Bronchial epithelial cell (primary cell): ENCODE data around the gene NT5C3B. TPM values are rescaled to one million over a fixed set of nuclear protein-coding genes. Genes with fewer than 3 reads are reported as not detected.

Experiments
- DNase-seq: peaks from one replicate; pipeline ENCODE4 v3.0.0-alpha.2; 2010; ENCODE audit warnings: low read depth
- FAIRE-seq: peaks from 2 replicates; lab custom pipeline; 2011; peaks lifted over from hg19 to GRCh38; lab: Jason Lieb, UNC
- H3K27me3 ChIP-seq: 2 replicates; pipeline ENCODE4 v1.5.1; 2011; ENCODE audit warnings: low read length; ENCODE audit not compliant: control insufficient read depth, insufficient read depth
- H3K36me3 ChIP-seq: 2 replicates; pipeline ENCODE4 v1.5.1; 2011; ENCODE audit warnings: low read length; ENCODE audit not compliant: control insufficient read depth, insufficient read depth
- H3K4me3 ChIP-seq: 2 replicates; pipeline ENCODE4 v1.5.1; 2011; ENCODE audit warnings: mild to moderate bottlenecking, low read depth, low read length, control low read depth
- total RNA-seq: library from RNA; depleted of rRNA; stranded (reverse); fragments of >200 nt; gene quantifications from 2 replicates; pipeline ENCODE4 v1.2.1, GENCODE V29; 2014
- TF ChIP-seq, protein P1 (sequence below): IDR thresholded peaks from 2 replicates; pipeline ENCODE4 v1.5.1; 2011; ENCODE audit warnings: mild to moderate bottlenecking, moderate library complexity, low read length, control low read depth, inconsistent platforms; ENCODE audit not compliant: insufficient read depth, severe bottlenecking

The NT5C3B gene
- total RNA-seq, 1 donor from 2014 or later = 124 TPM

DNA sequence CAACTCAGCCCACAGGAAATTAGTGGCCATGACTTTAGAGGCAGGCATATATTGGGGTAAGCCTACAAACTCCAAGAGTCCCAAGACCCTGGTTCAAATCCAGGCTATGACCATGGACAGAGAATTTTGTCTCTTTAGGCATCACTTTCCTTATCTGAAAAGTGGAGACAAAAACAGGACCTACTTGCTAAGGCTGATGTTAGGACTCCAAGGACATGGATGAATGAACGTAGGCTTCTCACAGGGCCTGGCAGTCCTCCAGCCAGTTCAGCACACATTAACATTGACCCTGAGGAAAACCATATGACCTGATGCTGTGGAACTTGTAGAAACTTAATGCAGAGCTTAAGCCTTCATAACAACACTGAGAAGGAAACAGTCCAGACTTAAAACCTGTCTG is 21.8 kb downstream of the NT5C3B start:
- FAIRE-seq (no peak), DNase-seq (no peak)

DNA sequence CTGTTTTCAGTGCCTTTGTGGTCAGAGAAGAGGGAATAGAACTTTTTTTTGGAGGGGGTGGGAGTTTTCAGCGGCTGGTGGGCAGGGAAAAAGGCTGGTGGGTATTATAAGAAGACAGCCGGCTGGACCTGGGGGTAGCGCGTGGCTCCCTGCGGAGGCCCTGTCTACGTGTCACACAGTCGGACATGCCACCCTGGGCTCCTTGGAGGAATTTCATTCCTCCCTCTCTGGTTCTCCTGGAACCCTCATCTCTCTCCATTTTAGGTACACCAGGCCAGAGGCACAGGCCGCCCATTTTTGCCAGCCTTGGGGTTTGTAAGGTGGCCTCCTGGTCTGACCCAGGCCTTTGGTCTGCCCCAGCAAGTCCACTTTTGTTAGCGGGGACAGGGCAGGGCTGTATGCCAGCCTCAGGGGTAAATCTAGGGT is 22.3 kb downstream of the NT5C3B start:
- Histone ChIP-seq H3K4me3 (peak overlapping the region; percentile 57), H3K27me3 (no peaks in the 10 kb centered on the region), H3K36me3 (peaks cover 10% of the 10 kb centered on the region)
- FAIRE-seq (no peak), DNase-seq (no peak)
- TF ChIP-seq, protein P1, sequence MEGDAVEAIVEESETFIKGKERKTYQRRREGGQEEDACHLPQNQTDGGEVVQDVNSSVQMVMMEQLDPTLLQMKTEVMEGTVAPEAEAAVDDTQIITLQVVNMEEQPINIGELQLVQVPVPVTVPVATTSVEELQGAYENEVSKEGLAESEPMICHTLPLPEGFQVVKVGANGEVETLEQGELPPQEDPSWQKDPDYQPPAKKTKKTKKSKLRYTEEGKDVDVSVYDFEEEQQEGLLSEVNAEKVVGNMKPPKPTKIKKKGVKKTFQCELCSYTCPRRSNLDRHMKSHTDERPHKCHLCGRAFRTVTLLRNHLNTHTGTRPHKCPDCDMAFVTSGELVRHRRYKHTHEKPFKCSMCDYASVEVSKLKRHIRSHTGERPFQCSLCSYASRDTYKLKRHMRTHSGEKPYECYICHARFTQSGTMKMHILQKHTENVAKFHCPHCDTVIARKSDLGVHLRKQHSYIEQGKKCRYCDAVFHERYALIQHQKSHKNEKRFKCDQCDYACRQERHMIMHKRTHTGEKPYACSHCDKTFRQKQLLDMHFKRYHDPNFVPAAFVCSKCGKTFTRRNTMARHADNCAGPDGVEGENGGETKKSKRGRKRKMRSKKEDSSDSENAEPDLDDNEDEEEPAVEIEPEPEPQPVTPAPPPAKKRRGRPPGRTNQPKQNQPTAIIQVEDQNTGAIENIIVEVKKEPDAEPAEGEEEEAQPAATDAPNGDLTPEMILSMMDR = no peak

More for the DNA sequence above, 21.8 kb downstream of the NT5C3B start:
- H3K4me3 ChIP-seq = no peak overlapping the region
- H3K27me3 ChIP-seq = no peaks in the 10 kb centered on the region
- H3K36me3 ChIP-seq = peaks cover 10% of the 10 kb centered on the region
- TF ChIP-seq, protein P1 = no peak

DNA sequence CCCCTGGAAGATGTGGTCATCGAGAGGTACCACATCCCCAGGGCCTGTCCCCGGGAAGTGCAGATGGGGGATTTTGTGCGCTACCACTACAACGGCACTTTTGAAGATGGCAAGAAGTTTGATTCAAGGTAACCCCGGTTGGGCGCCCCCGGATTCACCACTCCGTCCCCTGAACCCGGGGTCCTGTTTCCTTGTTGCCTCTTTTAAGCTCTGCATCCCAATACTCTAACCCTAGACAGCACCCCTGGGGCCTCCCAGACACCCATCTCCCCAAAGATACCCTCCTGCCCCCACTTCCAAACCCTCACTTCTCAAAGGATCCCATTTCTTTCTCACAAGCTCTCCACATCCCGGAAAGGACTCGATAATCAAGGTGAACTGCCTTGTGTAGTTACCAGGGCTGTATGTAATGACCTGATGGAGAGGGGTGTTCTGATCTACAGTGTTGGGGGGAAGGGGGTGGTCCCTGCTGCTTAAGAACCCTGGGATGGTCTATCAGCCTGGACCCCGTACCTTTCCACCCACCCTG is 22.8 kb downstream of the NT5C3B start:
- Histone ChIP-seq H3K36me3 (peaks cover 7% of the 10 kb centered on the region), H3K27me3 (no peaks in the 10 kb centered on the region), H3K4me3 (peak overlapping the region; percentile 57)
- no peak for FAIRE-seq
- DNase-seq = no peak
- TF ChIP-seq, protein P1 = no peak

DNA sequence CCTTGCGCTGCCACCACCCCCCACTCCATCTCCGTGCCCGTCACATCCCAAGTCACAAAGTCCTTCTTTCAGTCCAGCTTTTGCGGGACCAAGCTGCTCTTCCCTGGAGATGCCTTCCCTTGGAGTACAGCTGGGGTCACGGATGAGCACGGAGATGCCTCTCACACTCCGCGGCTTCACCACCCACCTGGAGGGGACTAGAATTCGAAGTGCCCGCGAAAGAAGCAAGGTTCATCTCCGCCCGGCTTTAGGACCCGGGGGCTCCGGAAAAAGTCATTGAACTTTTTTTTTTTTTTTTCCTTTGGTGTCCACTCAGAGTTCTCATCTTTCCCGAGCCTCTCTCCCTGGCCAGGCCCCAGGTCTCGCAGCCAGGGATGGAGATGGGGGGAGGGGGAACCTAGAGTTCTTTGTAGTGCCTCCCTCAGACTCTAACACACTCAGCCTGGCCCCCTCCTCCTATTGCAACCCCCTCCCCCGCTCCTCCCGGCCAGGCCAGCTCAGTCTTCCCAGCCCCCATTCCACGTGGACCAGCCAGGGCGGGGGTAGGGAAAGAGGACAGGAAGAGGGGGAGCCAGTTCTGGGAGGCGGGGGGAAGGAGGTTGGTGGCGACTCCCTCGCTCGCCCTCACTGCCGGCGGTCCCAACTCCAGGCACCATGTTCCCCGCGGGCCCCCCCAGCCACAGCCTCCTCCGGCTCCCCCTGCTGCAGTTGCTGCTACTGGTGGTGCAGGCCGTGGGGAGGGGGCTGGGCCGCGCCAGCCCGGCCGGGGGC is 23.5 kb downstream of the NT5C3B start, which contains the start of gene FKBP10:
Gene FKBP10, plus strand, starts transcription at position 624 of the 771 bp plus-strand sequence. Its CDS starts 31 bp downstream, at position 655.
- Histone ChIP-seq H3K27me3 (no peaks in the 10 kb centered on the region), H3K36me3 (peaks cover 7% of the 10 kb centered on the region), H3K4me3 (peak within 1 kb of the TSS; percentile 57)
- DNase-seq (peak; percentile 47), FAIRE-seq (no peak)
- TF ChIP-seq, protein P1 = no peak

DNA sequence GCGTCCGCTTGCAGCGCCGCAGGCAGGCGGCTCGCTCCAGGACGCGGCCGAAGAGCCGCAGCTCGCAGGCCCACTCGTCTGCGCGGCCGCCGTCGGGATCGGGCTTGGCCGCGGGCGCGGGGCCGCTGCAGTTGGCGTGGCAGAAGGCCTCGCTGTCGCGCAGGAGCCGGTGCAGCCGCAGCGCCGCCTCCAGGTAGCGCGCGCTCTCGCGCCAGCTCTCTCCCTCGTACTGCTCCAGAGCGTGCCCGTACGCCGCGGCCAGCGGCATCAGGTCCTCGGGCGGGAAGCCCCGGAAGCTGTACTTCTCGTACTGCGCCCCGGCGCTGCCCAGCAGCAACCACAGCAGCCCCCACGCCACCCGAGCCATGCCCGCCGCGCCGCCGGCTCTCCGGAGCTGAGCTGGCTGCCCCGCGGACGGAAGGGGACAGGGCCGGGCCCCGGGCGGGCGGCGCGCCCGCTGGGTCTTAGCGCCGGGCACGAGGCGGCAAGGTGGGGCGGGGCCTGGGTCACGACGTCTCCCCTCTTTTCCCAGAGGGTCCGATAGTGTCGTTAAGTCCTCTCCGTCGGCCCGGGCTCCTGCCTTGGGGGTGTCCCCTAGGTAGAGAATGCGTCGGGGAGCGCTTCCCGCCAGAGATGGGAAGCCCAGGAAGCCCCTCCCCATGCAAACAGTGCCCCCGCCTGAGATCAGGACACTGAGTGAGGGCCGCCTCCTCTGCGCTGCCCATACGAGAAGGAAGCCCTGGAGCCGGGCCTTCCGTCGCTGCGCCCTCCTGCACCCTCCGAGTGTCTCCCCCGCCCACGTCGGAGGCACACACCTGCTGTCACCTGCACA is 24.3 kb downstream of the NT5C3B start, which contains the start of gene P3H4:
Gene P3H4, minus strand, starts transcription at position 401 of the 832 bp plus-strand sequence. Its CDS starts 34 bp downstream, at position 367.
- FAIRE-seq (no peak), DNase-seq (peak; percentile 66)
- TF ChIP-seq, protein P1 = peak; percentile 96
- Histone ChIP-seq H3K4me3 (peak within 1 kb of the TSS; percentile 57), H3K27me3 (no peaks in the 10 kb centered on the region), H3K36me3 (peaks cover 6% of the 10 kb centered on the region)
